Panc1 (cell line): ENCODE data around the gene SLC6A20. TPM values are rescaled to one million over a fixed set of nuclear protein-coding genes. Genes with fewer than 3 reads are reported as not detected.

Source experiments
- total RNA-seq: library from RNA; stranded (reverse); gene quantifications from one replicate; pipeline ENCODE4 v1.2.1, GENCODE V29; 2021; ENCODE audit not compliant: unreplicated experiment

Gene SLC6A20
- total RNA-seq, 1 experiment from 2014 or later = 0.28 TPM

Other genes starting within 250 kb of the SLC6A20 start
- gene LIMD1, start 201.8 kb downstream of the SLC6A20 start, total RNA-seq = 49.7 TPM
- gene SACM1L, start 107.1 kb downstream of the SLC6A20 start, total RNA-seq = 31.6 TPM
- 12.3 TPM for gene LZTFL1, start 45.6 kb upstream of the SLC6A20 start, total RNA-seq
- gene CCR9, start 90.0 kb upstream of the SLC6A20 start, total RNA-seq = not detected
- not detected for gene CXCR6, start 146.9 kb upstream of the SLC6A20 start, total RNA-seq
- 8.7 TPM for gene FYCO1, start 199.3 kb upstream of the SLC6A20 start, total RNA-seq
- gene XCR1, start 230.9 kb upstream of the SLC6A20 start, total RNA-seq = not detected